Activated CD4-positive, alpha-beta T cell treated with anti-CD3 and anti-CD28 coated beads, Interleukin-2, amount 10 ng/mL, durations not matched to agents 7 days and 5 days (primary cell): ENCODE measurements around the gene CBLL1. TPM values are rescaled to one million over a fixed set of nuclear protein-coding genes. Genes with fewer than 3 reads are reported as not detected.

Experiments
- CTCF ChIA-PET: fragments of 350-600 bp; sonication (Branson Sonifier 250); formaldehyde crosslinking; loops from one replicate; lab custom pipeline; 2021; ENCODE audit warnings: antibody characterized with exemption; lab: Charles Lee
- POLR2A ChIA-PET: fragments of 350-600 bp; sonication (Branson Sonifier 250); formaldehyde crosslinking; loops from one replicate; lab custom pipeline; 2021; ENCODE audit warnings: antibody characterized with exemption; lab: Charles Lee
- DNase-seq: peaks from one replicate; pipeline ENCODE4 v3.0.0-alpha.2; 2020
- H3K27ac Mint-ChIP-seq: one replicate; pipeline ENCODE4 v1.8.0; 2021; ENCODE audit warnings: mild to moderate bottlenecking, moderate library complexity, mixed read lengths
- H3K27me3 Mint-ChIP-seq: one replicate; pipeline ENCODE4 v1.8.0; 2021; ENCODE audit warnings: mixed read lengths
- H3K36me3 Mint-ChIP-seq: one replicate; pipeline ENCODE4 v1.8.0; 2021; ENCODE audit warnings: low read depth, mixed read lengths
- H3K4me1 Mint-ChIP-seq: one replicate; pipeline ENCODE4 v1.8.0; 2021; ENCODE audit warnings: mixed read lengths
- H3K4me3 Mint-ChIP-seq: one replicate; pipeline ENCODE4 v1.8.0; 2021; ENCODE audit warnings: mild to moderate bottlenecking, moderate library complexity, mixed read lengths
- H3K9me3 Mint-ChIP-seq: one replicate; pipeline ENCODE4 v1.8.0; 2021; ENCODE audit warnings: mixed read lengths
- total RNA-seq, 2 experiments: library from RNA; stranded (reverse); gene quantifications; one replicate each; pipeline ENCODE4 v1.2.3, GENCODE V29; 2021

The CBLL1 gene
- total RNA-seq, 2 experiments from 2014 or later, result 45.7 to 59.7 TPM

- DNase-seq, result no peak
- CTCF ChIA-PET, result interaction anchor here (0.6 kb wide), 1 partner anchor 360 kb away, joined by 3 read pairs; no protein-coding TSS in a partner anchor
- H3K9me3 Mint-ChIP-seq, result no peaks in the 10 kb centered on the region
- peaks cover 5% of the 10 kb centered on the region for H3K27me3 Mint-ChIP-seq
- no peak overlapping the region for H3K27ac Mint-ChIP-seq
- no peaks in the 10 kb centered on the region for H3K4me1 Mint-ChIP-seq
- H3K36me3 Mint-ChIP-seq, result no peaks in the 10 kb centered on the region
- POLR2A ChIA-PET, result no interaction called here
- H3K4me3 Mint-ChIP-seq, result no peak overlapping the region
Observed at GRCh38 chr7:107715531-107715930, 28.4 kb upstream of the CBLL1 start.

- Mint-ChIP-seq H3K4me1 (no peaks in the 10 kb centered on the region), H3K9me3 (no peaks in the 10 kb centered on the region), H3K27ac (no peak overlapping the region), H3K36me3 (no peaks in the 10 kb centered on the region), H3K4me3 (no peak overlapping the region), H3K27me3 (peaks cover 5% of the 10 kb centered on the region)
- ChIA-PET POLR2A (no interaction called here), CTCF (interaction anchor here (2.2 kb wide), 1 partner anchor 255 kb away, joined by 7 read pairs; no protein-coding TSS in a partner anchor)
- no peak for DNase-seq
Observed at GRCh38 chr7:107718456-107719193, 25.3 kb upstream of the CBLL1 start.

- ChIA-PET POLR2A (no interaction called here), CTCF (no interaction called here)
- Mint-ChIP-seq H3K9me3 (no peaks in the 10 kb centered on the region), H3K4me3 (no peak overlapping the region), H3K27ac (no peak overlapping the region), H3K27me3 (peaks cover 9% of the 10 kb centered on the region), H3K36me3 (no peaks in the 10 kb centered on the region), H3K4me1 (no peaks in the 10 kb centered on the region)
- DNase-seq, result no peak
Observed at GRCh38 chr7:107721286-107721685, 22.7 kb upstream of the CBLL1 start.

GRCh38 chr7:107723255-107723654, 20.7 kb upstream of the CBLL1 start:
- Mint-ChIP-seq H3K9me3 (no peaks in the 10 kb centered on the region), H3K27me3 (peaks cover 24% of the 10 kb centered on the region), H3K36me3 (no peaks in the 10 kb centered on the region), H3K4me1 (no peaks in the 10 kb centered on the region), H3K4me3 (no peak overlapping the region), H3K27ac (no peak overlapping the region)
- no peak for DNase-seq
- CTCF ChIA-PET, result interaction anchor here (0.7 to 1.8 kb wide), 2 partner anchors 259 to 1667 kb away, joined by 3 to 5 read pairs; no protein-coding TSS in a partner anchor
- POLR2A ChIA-PET, result no interaction called here

- peak; percentile 66 for DNase-seq
- ChIA-PET CTCF (interaction anchor here (1.2 to 1.8 kb wide), 3 partner anchors 10 to 262 kb away, joined by 3 to 5 read pairs (median 4); no protein-coding TSS in a partner anchor), POLR2A (no interaction called here)
- Mint-ChIP-seq H3K4me3 (no peak overlapping the region), H3K4me1 (no peaks in the 10 kb centered on the region), H3K27me3 (peaks cover 25% of the 10 kb centered on the region), H3K9me3 (no peaks in the 10 kb centered on the region), H3K36me3 (no peaks in the 10 kb centered on the region), H3K27ac (no peak overlapping the region)
Observed at GRCh38 chr7:107725138-107725740, 18.7 kb upstream of the CBLL1 start.

GRCh38 chr7:107726356-107727130, 17.4 kb upstream of the CBLL1 start:
- peaks cover 25% of the 10 kb centered on the region for H3K27me3 Mint-ChIP-seq
- no peaks in the 10 kb centered on the region for H3K4me1 Mint-ChIP-seq
- no peaks in the 10 kb centered on the region for H3K9me3 Mint-ChIP-seq
- no peak overlapping the region for H3K27ac Mint-ChIP-seq
- H3K4me3 Mint-ChIP-seq, result no peak overlapping the region
- no peaks in the 10 kb centered on the region for H3K36me3 Mint-ChIP-seq
- DNase-seq, result no peak
- ChIA-PET CTCF (interaction anchor here (1.0 to 1.3 kb wide), 4 partner anchors 9 to 264 kb away, joined by 3 to 5 read pairs (median 4); partner anchors contain the start of gene CBLL1), POLR2A (no interaction called here)

- no peak overlapping the region for H3K4me3 Mint-ChIP-seq
- no peak for DNase-seq
- peaks cover 2% of the 10 kb centered on the region for H3K9me3 Mint-ChIP-seq
- no peaks in the 10 kb centered on the region for H3K4me1 Mint-ChIP-seq
- H3K27ac Mint-ChIP-seq, result no peak overlapping the region
- H3K36me3 Mint-ChIP-seq, result no peaks in the 10 kb centered on the region
- peaks cover 25% of the 10 kb centered on the region for H3K27me3 Mint-ChIP-seq
- ChIA-PET CTCF (interaction anchor here (0.8 to 1.4 kb wide), 4 partner anchors 15 to 272 kb away, joined by 3 to 5 read pairs (median 4); partner anchors contain the start of gene CBLL1), POLR2A (no interaction called here)
Observed at GRCh38 chr7:107728276-107728675, 15.7 kb upstream of the CBLL1 start.

- Mint-ChIP-seq H3K9me3 (no peaks in the 10 kb centered on the region), H3K4me3 (peak overlapping the region; percentile 87), H3K27ac (peak overlapping the region; percentile 99), H3K27me3 (no peaks in the 10 kb centered on the region), H3K4me1 (peaks cover 42% of the 10 kb centered on the region), H3K36me3 (peaks cover 15% of the 10 kb centered on the region)
- ChIA-PET POLR2A (interaction anchor here (1.3 to 1.5 kb wide), 2 partner anchors 10 to 574 kb away, joined by 4 to 10 read pairs; partner anchors contain the start of gene HBP1), CTCF (interaction anchor here (0.7 to 4.8 kb wide), 30 partner anchors 9 to 574 kb away, joined by 3 to 35 read pairs (median 5); partner anchors contain the start of genes COG5, DUS4L, HBP1 and SLC26A4)
- DNase-seq, result no peak
Observed at GRCh38 chr7:107742678-107743566, 1.0 kb upstream of the CBLL1 start.

GRCh38 chr7:107744345-107744750, 406 bp downstream of the CBLL1 start:
- peak overlapping the region; percentile 99 for H3K27ac Mint-ChIP-seq
- no peak for DNase-seq
- POLR2A ChIA-PET, result interaction anchor here (0.6 kb wide), 1 partner anchor 22 kb away, joined by 3 read pairs; no protein-coding TSS in a partner anchor
- H3K9me3 Mint-ChIP-seq, result no peaks in the 10 kb centered on the region
- H3K4me3 Mint-ChIP-seq, result peak overlapping the region; percentile 87
- peaks cover 51% of the 10 kb centered on the region for H3K4me1 Mint-ChIP-seq
- CTCF ChIA-PET, result interaction anchor here (0.9 to 4.8 kb wide), 8 partner anchors 10 to 157 kb away, joined by 3 to 35 read pairs (median 4); no protein-coding TSS in a partner anchor
- H3K36me3 Mint-ChIP-seq, result peaks cover 22% of the 10 kb centered on the region
- no peaks in the 10 kb centered on the region for H3K27me3 Mint-ChIP-seq

- ChIA-PET CTCF (interaction anchor here (4.8 kb wide), 1 partner anchor 133 kb away, joined by 28 read pairs; no protein-coding TSS in a partner anchor), POLR2A (no interaction called here)
- H3K27me3 Mint-ChIP-seq, result no peaks in the 10 kb centered on the region
- no peaks in the 10 kb centered on the region for H3K9me3 Mint-ChIP-seq
- H3K27ac Mint-ChIP-seq, result peak overlapping the region; percentile 70
- H3K36me3 Mint-ChIP-seq, result peaks cover 31% of the 10 kb centered on the region
- H3K4me1 Mint-ChIP-seq, result peaks cover 51% of the 10 kb centered on the region
- H3K4me3 Mint-ChIP-seq, result peak overlapping the region; percentile 87
- no peak for DNase-seq
Observed at GRCh38 chr7:107746006-107746405, 2.1 kb downstream of the CBLL1 start.

GRCh38 chr7:107751113-107751512, 7.2 kb downstream of the CBLL1 start:
- Mint-ChIP-seq H3K4me1 (peaks cover 29% of the 10 kb centered on the region), H3K4me3 (no peak overlapping the region), H3K36me3 (peaks cover 48% of the 10 kb centered on the region), H3K9me3 (no peaks in the 10 kb centered on the region), H3K27me3 (no peaks in the 10 kb centered on the region), H3K27ac (no peak overlapping the region)
- ChIA-PET POLR2A (no interaction called here), CTCF (interaction anchor here (0.6 kb wide), 1 partner anchor 503 kb away, joined by 4 read pairs; no protein-coding TSS in a partner anchor)
- DNase-seq, result no peak
